Stimulated activated CD8-positive, alpha-beta memory T cell treated with anti-CD3 and anti-CD28 coated beads, Interleukin-7, amount 100 ng/mL, for 4 hours (primary cell): ENCODE results near the gene DNAH12.
"Not testable (repeated sequence)": the region's sequence is repeated elsewhere in the genome, so short reads cannot be mapped to it uniquely, and the experiment has no call there.

ENCODE experiments used
- DNase-seq, 2 donors: peaks; one replicate each; pipeline ENCODE4 v3.0.0-alpha.2; 2020; ENCODE audit warnings: low read depth in 2 of 2

The DNAH12 gene

DNA sequence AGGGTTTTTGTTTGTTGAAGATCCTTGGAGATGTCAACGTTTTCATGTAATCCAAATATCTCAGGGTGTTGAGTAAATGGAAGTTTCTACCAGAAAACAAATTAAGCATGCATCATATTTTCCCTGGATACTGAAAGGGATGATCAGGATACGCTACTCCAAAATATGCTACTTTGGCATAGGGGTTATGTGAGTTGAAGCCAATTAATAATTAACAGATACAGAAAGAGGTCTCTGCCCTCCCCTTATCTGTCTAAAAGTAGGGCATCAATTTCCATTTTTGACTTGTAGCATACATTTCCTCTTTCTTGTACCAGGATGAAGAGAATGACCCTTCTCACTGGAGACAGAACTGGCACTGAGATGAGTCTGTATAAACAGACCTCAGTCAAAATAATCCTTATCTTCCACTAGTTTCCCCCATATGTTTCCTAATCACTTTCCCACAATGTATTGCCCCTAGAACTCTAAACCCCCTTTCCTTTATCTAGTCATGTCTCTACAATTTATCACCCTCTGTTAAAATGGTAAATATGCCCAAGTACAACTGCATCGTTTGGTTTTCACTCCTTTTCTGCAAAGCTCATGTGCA is 234.3 kb downstream of the DNAH12 start:
- no peak for DNase-seq

DNA sequence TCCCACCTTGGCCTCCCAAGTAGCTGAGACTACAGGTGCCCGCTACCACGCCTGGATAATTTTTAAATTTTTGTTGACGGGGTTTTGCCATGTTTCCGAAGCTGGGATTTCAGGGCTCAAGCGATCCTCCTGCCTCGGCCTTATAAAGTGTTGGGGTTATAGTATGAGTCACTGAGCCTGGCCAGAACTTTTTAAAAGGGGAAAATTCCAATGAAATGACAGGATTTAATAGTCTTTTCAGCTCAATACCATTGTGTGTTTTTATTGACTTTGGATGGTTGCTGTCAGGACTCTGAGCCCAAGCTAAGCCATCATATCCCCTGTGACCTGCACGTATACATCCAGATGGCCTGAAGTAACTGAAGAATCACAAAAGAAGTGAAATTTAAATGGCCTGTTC is 240.6 kb downstream of the DNAH12 start:
- DNase-seq, result not testable (repeated sequence)

DNA sequence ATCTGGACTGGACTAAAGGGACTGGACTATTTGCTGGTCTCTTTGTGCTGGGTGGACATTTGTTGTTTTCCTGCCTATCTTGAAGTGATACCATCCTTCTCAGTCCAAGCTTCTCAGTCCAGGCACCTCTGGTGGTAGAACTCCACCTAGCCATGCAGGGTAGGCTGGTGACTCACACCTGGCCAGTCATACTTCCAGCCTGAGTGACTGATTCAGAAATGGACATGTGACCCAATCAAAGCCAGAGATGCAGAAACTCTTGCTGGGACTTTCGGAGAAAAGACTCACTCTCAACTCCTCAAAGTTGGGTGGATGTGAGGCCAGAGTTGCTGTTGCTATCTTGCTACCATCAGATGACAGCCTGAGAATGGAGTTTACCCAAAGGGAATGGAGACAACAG is 246.1 kb downstream of the DNAH12 start:
- DNase-seq, result no peak

DNA sequence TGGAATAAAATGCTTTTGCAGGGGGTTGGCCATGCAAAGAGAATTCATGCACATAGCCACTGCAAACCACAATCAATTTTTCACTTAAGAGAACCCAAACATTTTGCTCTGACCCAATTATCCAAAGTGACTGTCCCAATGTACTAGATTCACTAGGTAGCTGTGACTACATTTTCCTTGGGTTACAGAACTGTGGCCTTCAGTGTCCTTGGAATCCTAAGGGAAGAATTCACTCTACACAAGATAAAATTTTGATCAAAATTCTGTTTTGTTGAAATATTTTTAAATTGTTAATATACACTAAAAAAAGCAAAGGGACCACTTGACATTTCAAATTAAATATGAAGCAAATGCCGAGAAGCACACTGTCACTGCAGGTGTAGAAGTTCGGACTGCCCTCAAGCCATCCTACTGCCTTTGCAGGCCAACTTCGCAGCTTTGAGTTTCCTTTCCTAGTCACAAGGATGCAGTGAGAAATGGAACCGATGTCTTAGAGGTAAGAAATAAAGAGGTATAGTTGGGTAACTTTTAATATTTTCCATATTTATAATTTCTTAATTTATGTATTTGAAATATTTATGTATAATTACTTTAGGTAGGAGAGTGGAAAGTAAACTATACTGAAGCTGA is 251.1 kb downstream of the DNAH12 start:
- DNase-seq, result no peak

DNA sequence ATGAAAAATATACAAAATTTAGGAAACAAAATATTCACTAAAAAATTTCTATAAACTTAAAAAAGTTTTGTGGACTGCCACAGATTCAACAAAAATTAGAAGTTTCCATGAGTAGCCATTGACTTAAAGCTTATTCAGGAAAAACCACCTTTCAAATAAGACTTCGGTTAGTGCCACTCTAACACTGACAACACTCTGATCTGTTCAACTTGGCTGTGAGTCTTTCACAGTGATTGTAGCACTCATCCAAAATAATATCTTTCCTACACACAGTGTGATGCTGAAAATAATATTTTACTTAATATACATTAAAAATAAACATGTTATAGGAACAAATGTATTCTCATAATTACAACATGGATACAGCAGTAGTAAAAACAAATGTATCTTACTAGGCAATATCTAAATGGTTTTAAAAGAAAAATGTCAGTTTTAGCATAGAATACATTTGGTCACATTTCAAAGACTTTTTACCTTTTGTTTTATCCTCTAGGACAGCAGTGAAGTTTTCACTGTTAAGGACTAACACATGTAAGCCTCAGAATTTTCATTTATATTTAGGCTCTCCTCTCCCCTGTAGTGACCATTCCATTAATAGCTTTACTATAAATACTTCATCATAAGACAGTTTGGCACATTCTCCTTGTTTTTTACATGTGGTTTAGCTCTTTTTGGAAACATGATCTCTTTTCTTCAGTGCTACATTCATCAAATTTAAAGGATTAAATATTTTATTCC is 251.8 kb downstream of the DNAH12 start, which contains the start of gene ASB14:
Gene ASB14 (minus strand): TSS at position 527 of the 738 bp plus-strand sequence. CDS start 652 bp downstream, outside the sequence.
- no peak for DNase-seq

DNA sequence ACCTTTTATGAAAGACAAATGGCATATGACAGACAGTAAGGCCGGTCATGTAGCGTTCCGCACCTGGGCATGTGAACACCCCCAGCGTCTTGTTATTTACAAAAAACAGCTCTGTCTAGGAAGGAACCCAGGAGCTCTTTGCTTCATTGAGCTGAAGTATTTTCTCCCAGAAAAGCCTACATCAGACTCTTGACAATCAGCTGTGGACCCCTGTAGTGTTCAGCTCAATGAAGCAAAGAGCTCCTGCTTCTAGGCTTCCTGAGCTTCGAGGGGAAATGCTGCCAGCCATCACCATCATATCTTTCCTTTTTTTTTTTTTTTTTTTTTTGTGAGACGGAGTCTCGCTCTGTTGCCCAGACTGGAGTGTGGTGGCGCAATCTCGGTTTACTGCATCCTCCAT is 255.7 kb downstream of the DNAH12 start:
- DNase-seq, result no peak

DNA sequence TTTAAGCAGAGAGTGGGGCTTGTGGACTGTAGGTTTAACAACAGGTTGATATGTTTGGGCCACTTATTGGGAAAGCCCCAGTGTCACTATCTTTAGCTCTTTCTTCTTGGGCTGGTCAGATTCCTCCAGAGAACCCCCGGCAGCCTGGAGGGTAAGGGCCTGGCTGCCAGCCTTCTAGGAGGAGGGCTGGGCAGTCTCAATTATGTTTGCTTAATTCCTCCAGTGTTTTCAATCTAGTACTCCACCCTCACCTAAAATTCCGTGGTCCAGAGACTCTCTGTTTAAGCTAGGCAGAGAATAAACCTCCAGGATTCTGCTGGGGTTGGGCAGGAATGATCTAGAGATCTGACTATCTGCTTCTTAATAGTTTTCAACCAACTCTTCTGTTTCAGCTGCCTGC is 256.9 kb downstream of the DNAH12 start:
- no peak for DNase-seq

DNA sequence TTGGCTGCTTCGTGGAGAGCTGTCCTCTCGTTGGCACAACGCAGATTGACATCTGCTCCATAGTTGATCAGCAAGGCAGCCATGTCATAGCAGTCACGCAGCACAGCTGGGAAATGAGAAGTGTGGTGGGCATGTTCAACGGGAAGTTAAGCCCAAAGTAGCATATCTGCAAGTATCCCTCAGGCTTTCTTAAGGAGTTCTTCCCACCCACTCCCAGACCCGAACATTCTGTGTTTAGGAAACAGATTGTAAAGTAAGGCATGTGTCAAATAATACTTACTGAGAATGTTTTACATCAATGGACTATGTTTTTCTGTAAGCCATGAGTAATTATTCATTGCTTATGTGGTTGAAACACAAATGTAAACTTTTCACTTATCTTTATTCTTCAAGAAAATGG is 260.8 kb downstream of the DNAH12 start:
- DNase-seq, result no peak

DNA sequence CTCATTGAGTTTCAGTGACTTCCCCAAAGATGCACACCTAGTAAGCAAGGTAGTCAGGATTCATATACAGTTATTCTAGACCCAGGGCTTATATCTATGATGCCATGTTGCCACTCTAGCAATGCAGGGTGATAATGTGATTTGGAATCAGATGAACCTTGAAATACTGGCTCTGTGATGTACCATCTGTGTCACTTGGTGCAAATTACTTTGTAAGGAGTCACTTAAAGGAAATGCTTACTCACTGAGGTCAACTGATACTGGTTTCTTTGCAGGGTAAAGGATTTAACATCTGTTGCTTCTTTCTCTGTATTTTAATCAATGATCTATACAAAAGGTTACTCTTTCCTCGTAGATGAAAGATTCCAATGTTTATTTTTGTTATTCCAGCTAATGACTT is 262.4 kb downstream of the DNAH12 start:
- DNase-seq, result no peak

DNA sequence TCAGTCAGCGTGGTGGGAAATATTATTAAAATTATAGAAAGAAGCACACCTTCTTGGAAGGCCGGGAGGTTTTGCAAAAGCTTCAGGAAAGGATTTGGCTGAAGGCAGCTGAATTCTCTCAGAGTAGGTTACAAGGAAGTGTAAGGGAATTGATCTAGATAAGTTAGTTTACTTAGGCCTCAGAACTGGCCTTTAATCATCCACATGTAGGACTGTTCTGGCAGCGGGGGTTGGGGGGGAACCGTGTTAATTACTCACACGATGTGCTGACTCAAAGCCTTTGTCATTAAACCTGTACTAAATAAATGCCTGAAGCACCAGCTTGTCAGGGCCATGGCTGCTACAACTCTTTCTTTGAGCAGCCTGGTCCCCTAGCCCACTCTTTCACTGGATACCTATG is 264.5 kb downstream of the DNAH12 start:
- DNase-seq, result no peak

DNA sequence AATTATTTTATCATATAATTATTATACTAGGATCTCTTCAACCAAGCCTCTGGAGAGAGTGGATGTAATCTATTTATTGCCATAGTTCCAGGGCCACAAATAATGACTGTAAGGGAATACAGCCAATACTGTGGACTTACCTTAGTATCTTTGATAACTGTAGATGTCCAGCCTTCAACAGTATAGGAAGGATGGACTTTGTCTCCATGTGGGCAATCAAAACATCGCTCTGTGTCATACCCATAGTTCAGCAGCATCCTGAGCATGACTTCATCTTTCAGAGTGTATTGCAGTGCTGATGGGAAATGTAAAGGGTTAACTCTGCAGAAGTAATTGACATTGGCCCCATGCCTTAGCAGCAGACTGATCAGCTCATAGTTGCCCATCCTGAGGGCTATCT is 265.9 kb downstream of the DNAH12 start:
- DNase-seq, result no peak

DNA sequence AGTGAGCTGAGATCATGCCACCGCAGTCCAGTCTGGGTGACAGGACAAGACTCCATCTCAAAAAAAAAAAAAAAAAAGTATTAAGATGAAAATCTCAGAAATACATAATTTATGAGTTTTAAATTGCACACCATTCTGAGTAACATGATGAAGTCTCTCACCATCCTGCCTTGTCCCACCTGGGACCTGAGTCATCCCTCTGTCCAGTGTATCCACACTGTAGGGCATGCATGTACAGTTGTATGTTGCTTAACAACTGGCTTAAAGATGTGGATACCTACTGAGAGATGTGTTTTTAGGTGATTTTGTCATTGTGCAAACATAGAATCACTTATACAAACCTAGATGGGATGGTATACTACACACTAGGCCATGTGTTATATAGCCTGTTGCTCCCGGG is 268.8 kb downstream of the DNAH12 start:
- no peak for DNase-seq

DNA sequence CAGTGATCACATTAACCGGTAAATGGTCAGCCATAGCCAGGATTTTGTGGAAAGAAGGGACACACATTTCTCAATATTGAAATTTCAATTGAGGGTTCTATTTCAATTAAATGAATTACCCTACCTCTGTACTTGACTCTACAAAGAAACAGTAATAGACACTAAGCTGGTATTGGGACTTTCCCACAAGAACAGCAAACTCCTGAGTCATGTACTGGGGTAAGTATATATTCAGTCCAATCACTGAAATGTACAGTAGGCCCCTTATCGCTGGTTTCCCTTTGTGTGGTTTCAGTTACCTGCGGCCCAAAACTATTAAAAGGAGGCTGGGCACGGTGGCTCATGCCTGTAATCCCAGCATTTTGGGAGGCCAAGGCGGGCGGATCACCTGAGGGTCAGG is 269.3 kb downstream of the DNAH12 start:
- no peak for DNase-seq

DNA sequence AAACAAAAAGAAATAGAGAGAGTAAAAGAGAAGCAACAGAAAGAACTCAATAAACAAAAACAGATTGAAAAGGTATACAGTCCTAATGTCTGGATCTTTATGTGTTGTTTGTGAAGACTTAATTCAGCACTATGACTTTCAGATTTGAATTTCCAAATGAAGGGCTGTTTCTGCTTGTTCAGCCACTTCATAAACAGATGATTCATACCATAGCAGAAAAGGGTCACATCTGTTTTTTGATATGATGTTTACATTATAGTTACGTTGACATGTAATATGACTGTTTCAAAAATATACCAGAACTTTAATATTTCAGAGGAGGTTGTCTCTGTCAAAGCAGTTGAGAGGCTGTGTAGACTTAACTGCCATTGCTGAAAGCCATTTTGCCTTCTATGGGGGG is 275.7 kb downstream of the DNAH12 start:
- no peak for DNase-seq

DNA sequence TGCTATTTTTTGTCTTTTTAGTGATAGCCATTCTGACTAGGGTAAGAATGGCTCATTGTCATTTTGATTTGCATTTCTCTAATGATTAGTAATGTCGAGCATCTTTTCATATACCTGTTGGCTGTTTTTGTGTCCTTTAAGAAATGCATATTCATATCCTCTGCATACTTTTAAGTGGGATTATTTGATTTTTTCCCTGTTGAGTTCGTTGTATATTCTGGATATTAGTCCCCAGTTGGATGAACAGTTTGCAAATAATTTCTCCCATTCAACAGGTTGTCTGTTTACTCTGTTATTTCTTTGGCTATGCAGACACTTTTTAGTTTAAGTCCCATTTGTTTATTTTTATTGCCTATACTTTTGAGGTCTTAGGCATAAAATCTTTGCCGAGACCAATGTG is 282.2 kb downstream of the DNAH12 start:
- no peak for DNase-seq

DNA sequence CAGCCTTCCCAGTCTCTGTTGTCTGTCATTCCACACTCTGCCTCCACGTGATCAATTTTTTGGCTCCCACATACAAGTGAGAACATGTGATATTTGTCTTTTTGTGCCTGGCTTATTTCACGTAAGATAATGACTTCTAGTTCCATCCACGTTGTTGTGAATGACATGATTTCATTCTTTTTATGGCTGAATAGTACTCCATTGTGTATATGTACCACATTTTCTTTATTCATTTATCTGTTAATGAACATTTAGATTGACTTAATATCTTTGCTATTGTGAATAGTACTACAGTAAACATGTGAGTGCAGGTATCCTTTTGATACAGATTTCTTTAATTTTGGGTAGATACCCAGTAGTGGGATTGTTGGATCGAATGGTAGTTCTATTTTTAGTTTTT is 283.0 kb downstream of the DNAH12 start:
- no peak for DNase-seq

DNA sequence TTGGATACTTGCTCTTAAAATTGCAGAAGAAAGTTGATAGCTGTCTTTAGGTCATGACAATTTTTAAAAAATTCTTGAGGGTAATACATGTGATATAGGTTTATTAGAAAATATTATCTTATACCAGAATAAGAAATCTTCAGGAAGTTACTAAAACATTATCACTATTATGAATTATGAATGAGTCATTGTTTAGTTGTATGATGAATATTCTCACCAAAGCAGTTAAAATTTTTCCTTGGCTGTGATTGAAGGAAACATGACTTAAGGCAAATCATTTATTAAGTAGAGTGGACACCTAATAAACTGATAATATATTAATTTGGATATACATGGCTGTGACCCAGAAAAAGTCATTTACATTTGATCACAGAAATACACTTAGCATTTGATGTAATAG is 286.5 kb downstream of the DNAH12 start:
- DNase-seq, result no peak

DNA sequence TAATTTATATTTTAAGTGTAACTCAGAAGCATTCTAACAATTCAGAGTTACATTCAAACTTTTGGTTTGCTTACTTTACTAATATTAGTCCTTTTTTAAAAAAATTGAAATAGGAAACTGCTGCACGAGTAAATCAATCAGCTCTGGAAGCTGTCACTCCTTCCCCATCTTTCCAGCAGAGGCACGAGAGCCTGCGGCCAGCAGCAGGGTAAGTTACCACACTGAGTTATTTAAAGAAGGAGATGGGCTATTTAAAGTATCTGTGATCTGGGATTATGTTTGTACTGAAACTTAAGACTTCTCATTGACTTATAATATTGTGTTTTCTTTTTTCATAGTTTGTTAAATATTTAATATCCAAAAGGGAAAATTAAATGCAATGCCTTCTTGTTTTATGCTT is 287.3 kb downstream of the DNAH12 start:
- DNase-seq, result no peak

DNA sequence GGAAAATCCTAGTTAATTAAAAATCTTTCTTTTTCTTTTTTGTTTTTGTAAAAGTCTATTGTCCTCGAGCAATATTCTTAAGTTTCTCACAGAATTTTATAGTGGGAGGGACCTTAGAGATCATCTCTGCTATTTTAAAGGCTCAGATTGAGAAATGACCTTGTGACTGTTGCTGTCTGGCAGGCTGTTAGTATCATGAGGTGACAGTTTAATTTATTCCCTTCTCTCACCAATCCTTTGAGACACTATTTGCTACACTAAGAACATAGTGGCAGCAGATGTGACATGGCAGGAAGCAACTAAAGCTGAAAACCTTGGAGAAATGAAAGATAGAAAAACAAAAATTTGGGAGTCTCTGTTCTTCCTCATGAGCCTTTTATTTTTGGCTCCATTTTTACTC is 291.7 kb downstream of the DNAH12 start:
- DNase-seq, result no peak

DNA sequence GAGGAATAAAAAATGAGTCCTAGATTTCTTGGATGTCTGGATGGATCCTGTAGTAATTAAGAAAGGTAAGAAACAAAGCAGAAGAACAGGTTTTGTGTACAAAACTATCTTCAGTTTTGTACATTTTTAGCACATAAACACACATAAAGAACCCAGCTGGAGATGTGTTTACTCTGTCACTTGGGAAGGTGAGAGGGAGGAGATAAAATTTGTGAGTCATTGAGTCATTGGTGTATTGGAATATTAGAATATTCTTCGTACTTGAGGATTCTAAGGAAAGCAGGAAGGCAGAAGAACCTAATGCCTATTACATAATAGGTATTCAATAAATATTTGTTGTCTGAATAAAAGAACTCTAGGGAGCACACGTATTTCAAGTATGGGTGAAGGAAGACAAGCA is 299.2 kb downstream of the DNAH12 start:
- DNase-seq, result no peak
